B cell (primary cell): ENCODE data around the gene ANGPTL2.

Experiments used
- CTCF ChIP-seq: fragments of 200-600 bp; IDR thresholded peaks from one replicate; pipeline ENCODE4 v1.8.0; 2022; ENCODE audit warnings: antibody characterized with exemption, mild to moderate bottlenecking
- EZH2 ChIP-seq: IDR thresholded peaks from 2 replicates; pipeline ENCODE4 v1.6.1; 2012; ENCODE audit warnings: borderline replicate concordance, low read depth, mild to moderate bottlenecking, moderate library complexity, low read length; ENCODE audit not compliant: insufficient read depth, poor library complexity, severe bottlenecking

- no peak for TF ChIP-seq CTCF
- TF ChIP-seq EZH2: no peak
Measured at GRCh38 chr9:127166651-127167524, 44.5 kb upstream of the ANGPTL2 start.
